ENCODE data around the gene PPCDC. TPM values are rescaled to one million over a fixed set of nuclear protein-coding genes. Genes with fewer than 3 reads are reported as not detected.
A peak's percentile ranks its signal among the peaks of the same experiment; 100 is the strongest.

Gene PPCDC
- polyA plus RNA-seq, 3 donors: 14.2 to 33.7 (median 18.7) TPM

- Histone ChIP-seq H3K9me3 (replicated peaks in 1 of 2; ENCODE audit: control insufficient read depth in 1 of 2, insufficient read depth in 1 of 2, low read length in 2 of 2) (no peaks in the 10 kb centered on the region), H3K9ac (ENCODE audit: insufficient read depth, low read length, poor library complexity, severe bottlenecking) (no peak overlapping the region), H3K79me2 (ENCODE audit: insufficient read depth, low read length) (peaks cover 4% of the 10 kb centered on the region), H2AFZ (ENCODE audit: insufficient read depth, low read depth, low read length, poor library complexity, severe bottlenecking) (no peak overlapping the region), H3K4me1 (ENCODE audit: control insufficient read depth in 1 of 2, insufficient read depth in 2 of 2, low read length in 2 of 2) (peaks cover 37 to 53% of the 10 kb centered on the region in 2 donors), H3K27ac (ENCODE audit: low read depth in 1 of 2, low read length in 2 of 2) (no peak overlapping the region), H3K27me3 (ENCODE audit: control insufficient read depth in 2 of 2, insufficient read depth in 2 of 2, low read length in 2 of 2) (no peaks in the 10 kb centered on the region), H3K4me3 (replicated peaks in 1 of 3; ENCODE audit: low read depth in 2 of 3, low read length in 3 of 3) (no peak overlapping the region), H4K20me1 (ENCODE audit: insufficient read depth, low read length) (no peaks in the 10 kb centered on the region), H3K4me2 (replicated peaks; ENCODE audit: extremely low read depth, low read length, poor library complexity, severe bottlenecking) (no peak overlapping the region), H3K36me3 (replicated peaks in 1 of 2; ENCODE audit: control insufficient read depth in 1 of 2, insufficient read depth in 2 of 2, low read length in 2 of 2) (peaks cover 8 to 21% of the 10 kb centered on the region in 2 donors)
- H3K9me3 Mint-ChIP-seq: peaks cover 0 to 2% (median 0%) of the 10 kb centered on the region in 7 donors
- peaks cover 0 to 4% (median 2%) of the 10 kb centered on the region in 3 donors for H3K27me3 Mint-ChIP-seq (ENCODE audit: low read depth in 3 of 3)
- TF ChIP-seq CTCF (IDR thresholded peaks at IDR 0.05): no peak
- peaks cover 51% of the 10 kb centered on the region for H3K4me1 Mint-ChIP-seq
- H3K4me3 Mint-ChIP-seq: no peak overlapping the region
- peaks cover 35 to 41% of the 10 kb centered on the region in 2 donors for H3K36me3 Mint-ChIP-seq
- DNase-seq: no peak
- peak overlapping the region in 1 of 7 donors; percentile 21 for H3K27ac Mint-ChIP-seq
- intact Hi-C loops (cut with micrococcal nuclease): no loop called here
- WGBS (ENCODE audit: insufficient coverage): 100% methylated on average over 4 of the region's 4 CpGs
Observed at GRCh38 chr15:75051711-75052110, 28.3 kb downstream of the PPCDC start.

- H3K36me3 Mint-ChIP-seq: peaks cover 31 to 35% of the 10 kb centered on the region in 2 donors
- H3K9ac ChIP-seq (ENCODE audit: insufficient read depth, low read length, poor library complexity, severe bottlenecking): no peak overlapping the region
- intact Hi-C loops (cut with micrococcal nuclease): no loop called here
- H3K79me2 ChIP-seq (ENCODE audit: insufficient read depth, low read length): peaks cover 2% of the 10 kb centered on the region
- WGBS (ENCODE audit: insufficient coverage): no CpG with 5 or more reads among the region's 5 CpGs
- no peaks in the 10 kb centered on the region for H3K9me3 ChIP-seq (replicated peaks in 1 of 2; ENCODE audit: control insufficient read depth in 1 of 2, insufficient read depth in 1 of 2, low read length in 2 of 2)
- H3K27me3 ChIP-seq (ENCODE audit: control insufficient read depth in 2 of 2, insufficient read depth in 2 of 2, low read length in 2 of 2): no peaks in the 10 kb centered on the region
- no peak overlapping the region for H3K4me3 ChIP-seq (replicated peaks in 1 of 3; ENCODE audit: low read depth in 2 of 3, low read length in 3 of 3)
- no peak overlapping the region for H2AFZ ChIP-seq (ENCODE audit: insufficient read depth, low read depth, low read length, poor library complexity, severe bottlenecking)
- peaks cover 47% of the 10 kb centered on the region for H3K4me1 Mint-ChIP-seq
- peaks cover 8 to 21% of the 10 kb centered on the region in 2 donors for H3K36me3 ChIP-seq (replicated peaks in 1 of 2; ENCODE audit: control insufficient read depth in 1 of 2, insufficient read depth in 2 of 2, low read length in 2 of 2)
- no peak for DNase-seq
- H3K27ac Mint-ChIP-seq: no peak overlapping the region
- H3K27ac ChIP-seq (ENCODE audit: low read depth in 1 of 2, low read length in 2 of 2): no peak overlapping the region
- TF ChIP-seq CTCF (IDR thresholded peaks at IDR 0.05): no peak
- H3K9me3 Mint-ChIP-seq: no peaks in the 10 kb centered on the region
- no peak overlapping the region for H3K4me3 Mint-ChIP-seq
- H3K4me2 ChIP-seq (replicated peaks; ENCODE audit: extremely low read depth, low read length, poor library complexity, severe bottlenecking): no peak overlapping the region
- H4K20me1 ChIP-seq (ENCODE audit: insufficient read depth, low read length): no peaks in the 10 kb centered on the region
- H3K4me1 ChIP-seq (ENCODE audit: control insufficient read depth in 1 of 2, insufficient read depth in 2 of 2, low read length in 2 of 2): peaks cover 29 to 49% of the 10 kb centered on the region in 2 donors
- peaks cover 0 to 4% (median 2%) of the 10 kb centered on the region in 3 donors for H3K27me3 Mint-ChIP-seq (ENCODE audit: low read depth in 3 of 3)
Observed at GRCh38 chr15:75052972-75053747, 29.8 kb downstream of the PPCDC start.

Measured in CD14-positive monocyte (primary cell).